NCI-H2081 treated with DMSO at 0.1 percent for 48 hours (cell line): ENCODE measurements around the gene FES.
"Not testable (repeated sequence)": the region's sequence is repeated elsewhere in the genome, so short reads cannot be mapped to it uniquely, and the experiment has no call there.

Source experiments
- DNase-seq: peaks from one replicate; lab custom pipeline; 2025; lab: John Stamatoyannopoulos, UW

Gene FES

DNA sequence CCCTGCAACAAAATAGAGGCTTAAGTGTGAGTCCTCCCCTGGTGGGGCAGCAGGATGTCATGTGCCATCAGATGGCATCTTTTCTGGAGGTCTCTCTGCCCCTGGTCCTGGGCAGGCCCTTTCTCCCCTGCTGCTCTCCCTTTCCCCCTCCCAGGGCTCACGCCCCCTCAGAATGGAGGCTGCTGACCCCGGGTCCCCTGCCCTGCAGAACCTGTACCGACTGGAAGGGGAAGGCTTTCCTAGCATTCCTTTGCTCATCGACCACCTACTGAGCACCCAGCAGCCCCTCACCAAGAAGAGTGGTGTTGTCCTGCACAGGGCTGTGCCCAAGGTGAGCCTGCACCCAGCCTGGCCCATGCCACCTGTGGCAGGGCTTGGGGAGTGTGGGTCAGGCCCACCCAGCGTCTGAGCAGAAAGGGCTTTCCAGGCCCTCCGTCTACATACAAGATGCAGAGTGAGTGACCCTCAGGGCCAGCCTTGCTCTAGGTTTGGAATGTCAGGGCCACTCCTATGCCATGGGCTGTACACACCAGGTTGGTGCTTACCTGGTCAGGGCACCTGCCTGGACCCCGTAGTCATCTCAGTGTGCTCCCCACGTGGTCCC is 7.1 kb downstream of the FES start:
- DNase-seq = no peak

GRCh38 chr15:90892023-90892422 is 7.7 kb downstream of the FES start:
- DNase-seq = no peak

- no peak for DNase-seq
Measured at GRCh38 chr15:90892498-90893174, 8.3 kb downstream of the FES start.

- DNase-seq = no peak
Measured at GRCh38 chr15:90893175-90894090, 9.1 kb downstream of the FES start.

GRCh38 chr15:90895571-90896117 is 11.3 kb downstream of the FES start:
- no peak for DNase-seq

DNA sequence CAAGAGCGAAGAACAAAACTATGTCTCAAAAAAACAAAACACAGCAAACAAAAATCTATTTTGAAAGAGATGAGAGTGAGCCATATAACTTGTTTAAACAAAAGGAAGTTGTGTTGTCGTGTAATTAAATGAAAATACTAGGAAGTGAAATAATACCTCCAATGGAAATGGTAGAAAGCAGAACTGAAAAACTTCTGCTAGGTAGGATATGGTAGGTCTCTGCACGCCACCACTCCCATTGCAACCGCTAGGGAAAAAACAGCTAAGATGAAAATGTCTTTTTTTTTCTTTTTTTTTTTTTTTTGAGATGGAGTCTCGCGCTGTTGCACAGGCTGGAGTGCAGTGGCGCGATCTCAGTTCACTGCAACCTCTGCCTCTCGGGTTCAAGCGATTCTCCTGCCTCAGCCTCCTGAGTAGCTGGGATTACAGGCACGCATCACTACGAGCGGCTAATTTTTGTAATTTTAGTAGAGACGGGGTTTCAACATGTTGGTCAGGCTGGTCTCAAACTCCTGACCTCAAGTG is 12.9 kb downstream of the FES start:
- not testable (repeated sequence) for DNase-seq

DNA sequence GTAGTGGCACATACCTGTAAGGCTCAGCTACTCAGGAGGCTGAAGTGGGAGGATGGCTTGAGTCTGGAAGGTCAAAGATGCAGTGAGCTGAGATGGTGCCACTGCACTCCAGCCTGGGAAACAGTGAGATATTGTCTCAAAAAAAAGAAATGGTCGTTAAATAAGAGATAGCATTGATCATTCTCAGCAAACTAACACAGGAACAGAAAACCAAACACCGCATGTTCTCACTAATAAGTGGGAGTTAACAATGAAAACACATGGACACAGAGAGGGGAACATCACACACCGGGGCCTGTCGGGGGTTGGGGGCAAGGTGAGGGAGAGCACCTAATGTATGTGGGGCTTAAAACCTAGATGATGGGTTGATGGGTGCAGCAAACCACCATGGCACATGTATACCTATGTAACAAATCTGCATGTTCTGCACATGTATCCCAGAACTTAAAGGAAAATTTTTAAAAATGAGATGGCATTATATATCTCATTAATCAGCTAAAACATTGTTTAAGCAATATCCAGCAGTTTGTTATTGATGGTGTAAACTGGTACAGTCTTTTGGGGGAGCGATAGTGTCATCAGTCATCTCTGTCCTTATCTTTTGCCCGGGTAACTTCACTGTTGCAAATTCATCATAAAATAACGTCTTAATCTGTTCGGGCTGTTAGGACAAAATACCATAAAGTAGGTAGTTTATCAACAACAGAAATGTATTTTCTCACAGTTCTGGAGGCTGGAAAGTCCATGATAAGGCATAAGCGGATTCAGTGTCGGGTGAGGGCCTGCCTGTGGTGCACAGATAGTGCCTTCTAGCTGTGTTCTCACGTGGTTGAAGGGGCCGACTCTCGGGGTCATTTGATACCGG is 17.1 kb downstream of the FES start:
- no peak for DNase-seq

GRCh38 chr15:90902040-90902839 is 17.9 kb downstream of the FES start:
- no peak for DNase-seq

DNA sequence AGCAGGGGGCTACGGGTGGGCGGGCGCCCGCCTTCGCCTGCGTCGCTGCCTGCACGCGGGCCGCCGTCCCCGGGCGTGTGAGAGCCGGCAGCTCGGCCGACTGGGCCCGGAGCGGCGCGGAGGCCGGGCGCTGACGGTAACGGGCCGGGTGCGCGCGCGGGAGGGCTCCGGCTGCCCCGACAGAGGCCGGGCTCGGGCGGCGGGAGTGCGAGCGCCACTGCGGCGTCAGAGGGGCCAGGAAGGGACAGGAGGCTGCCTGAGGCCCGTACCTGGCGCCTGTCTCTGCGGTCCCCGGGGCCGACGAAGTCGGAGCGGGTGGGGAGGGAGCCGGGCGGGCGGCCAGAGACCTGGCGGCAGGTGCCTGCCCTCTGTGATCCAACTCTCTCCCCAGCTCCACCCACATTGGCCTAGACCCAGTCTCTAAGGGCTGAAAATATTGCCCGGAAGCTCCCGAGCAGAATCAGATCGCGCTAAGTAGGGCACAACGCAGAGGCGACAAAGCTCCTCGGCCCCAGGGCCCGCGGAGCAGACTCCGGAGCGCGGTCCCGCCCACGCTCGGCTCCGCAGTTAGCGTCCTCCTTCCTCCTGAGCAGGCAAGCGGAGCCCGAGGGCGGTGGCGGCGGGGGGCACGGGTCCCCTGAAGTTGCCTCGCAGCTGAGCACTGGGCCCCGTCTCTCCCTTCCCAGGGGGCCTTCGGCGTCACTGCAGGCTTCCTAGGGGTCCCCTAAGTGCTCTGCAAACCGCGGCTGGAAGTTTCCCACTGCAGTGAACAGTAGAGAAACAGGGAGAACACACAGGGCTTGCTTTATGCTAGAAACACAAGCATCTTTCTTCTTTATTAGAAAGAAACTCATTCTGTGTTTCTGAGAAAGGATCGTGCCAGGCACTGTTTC is 18.8 kb downstream of the FES start, which contains the start of gene MAN2A2:
Gene MAN2A2 (plus strand): TSS at position 463 of the 893 bp plus-strand sequence. CDS start 906 bp downstream, outside the sequence.
- no peak for DNase-seq

- DNase-seq = no peak
Measured at GRCh38 chr15:90903733-90904536, 19.6 kb downstream of the FES start.

GRCh38 chr15:90904746-90905145 is 20.4 kb downstream of the FES start:
- DNase-seq = no peak

GRCh38 chr15:90905306-90906180 is 21.2 kb downstream of the FES start:
- DNase-seq = no peak

DNA sequence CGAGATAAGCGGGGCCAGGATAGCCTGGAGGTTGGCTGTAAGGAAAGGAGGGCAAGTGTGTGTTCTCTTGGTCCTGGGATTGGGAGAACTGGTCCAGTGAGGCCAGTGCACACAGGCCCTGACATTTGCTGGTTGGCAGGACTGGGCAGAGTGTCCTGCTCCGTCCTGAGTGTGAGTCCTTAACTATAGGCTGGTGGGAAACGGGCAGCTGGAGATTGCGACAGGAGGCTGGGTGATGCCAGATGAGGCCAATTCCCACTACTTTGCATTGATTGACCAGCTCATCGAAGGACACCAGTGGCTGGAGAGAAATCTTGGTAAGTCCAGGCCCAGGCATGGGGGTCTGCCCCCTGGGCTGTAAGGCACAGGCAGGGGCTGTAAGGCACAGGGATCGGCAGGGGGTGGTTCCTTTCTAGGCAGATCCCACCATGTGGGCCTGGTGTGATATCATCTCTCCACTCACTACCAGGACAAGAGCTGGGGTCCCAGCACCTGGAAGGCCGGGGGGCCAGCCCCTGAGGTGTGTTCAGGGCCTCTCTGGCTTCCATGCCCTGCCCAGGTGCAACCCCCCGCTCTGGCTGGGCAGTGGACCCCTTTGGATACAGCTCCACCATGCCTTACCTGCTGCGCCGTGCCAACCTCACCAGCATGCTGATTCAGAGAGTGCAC is 22.0 kb downstream of the FES start:
- no peak for DNase-seq

DNA sequence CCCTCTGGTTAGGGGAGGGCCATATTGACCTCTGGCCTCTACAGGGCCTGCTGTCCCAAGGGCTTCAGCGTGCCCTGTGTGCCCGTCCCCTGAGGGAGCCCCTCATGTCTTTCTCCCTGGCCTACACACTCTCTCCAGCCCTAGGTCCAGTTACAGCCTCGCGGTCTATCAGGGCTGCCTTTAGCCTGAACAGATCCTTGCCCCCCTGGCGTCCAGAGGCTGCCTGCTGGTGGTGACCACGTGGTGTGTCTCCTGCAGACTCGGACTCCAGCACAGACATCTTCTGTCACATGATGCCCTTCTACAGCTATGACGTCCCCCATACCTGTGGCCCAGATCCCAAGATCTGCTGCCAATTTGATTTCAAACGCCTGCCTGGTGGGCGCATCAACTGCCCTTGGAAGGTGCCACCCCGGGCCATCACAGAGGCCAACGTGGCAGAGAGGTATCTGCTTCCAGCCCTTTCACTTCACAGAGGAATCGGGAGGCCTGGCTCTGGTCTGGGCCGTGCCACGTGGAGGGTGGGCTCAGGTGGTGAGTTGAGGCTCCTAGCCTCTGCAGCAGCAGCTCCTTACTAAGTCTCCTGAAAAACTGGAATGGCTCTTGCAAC is 22.9 kb downstream of the FES start:
- DNase-seq = no peak

DNA sequence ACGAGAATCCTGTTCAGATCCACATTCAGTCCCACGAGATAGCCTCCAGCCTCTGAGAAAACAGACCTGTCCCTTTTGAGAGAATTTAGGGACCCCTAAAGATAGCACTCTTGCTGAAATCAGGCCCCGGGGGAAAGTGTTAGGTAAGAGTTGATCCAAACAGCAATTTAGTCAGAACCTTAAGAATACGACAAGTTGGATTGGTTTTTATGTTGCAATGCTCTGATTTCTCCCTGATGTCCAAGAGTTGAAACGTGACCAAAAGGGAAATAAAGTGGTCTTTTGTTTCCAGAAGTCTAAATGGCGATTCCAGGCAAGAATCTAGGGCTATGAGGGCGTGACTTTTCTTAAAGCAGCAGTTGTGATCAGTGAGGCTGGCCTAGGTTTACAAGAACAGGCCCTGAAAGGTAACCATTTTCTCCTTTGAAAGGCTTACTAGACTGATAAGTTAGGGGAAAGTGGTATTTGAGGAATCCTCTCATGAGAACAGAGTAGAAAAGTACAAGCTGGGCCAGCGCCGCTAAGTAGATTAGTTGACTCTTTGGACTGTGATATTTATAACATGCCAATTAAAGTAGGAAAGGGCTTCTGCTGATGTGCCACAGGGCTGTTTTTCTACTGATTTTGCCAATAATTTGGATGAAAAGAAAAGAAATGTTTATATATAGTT is 23.7 kb downstream of the FES start:
- DNase-seq = no peak

DNA sequence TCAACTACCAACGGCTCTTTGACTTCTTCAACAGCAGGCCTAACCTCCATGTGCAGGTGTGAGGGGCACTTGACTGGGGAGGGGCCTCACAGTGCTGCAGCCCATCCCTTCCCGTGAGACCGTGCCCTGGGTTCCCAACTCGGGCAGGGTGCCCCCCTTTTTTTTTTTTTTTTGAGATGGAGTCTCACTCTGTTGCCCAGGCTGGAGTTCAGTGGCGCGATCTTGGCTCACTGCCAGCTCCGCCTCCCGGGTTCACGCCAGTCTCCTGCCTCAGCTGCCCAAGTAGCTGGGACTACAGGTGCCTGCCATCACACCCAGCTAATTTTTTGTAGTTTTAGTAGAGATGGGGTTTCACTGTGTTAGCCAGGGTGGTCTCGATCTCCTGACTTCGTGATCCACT is 25.1 kb downstream of the FES start:
- DNase-seq = not testable (repeated sequence)
